Spinal cord (tissue), 10 donors: Measurements from ENCODE around the gene SIRPB2. TPM values are rescaled to one million over a fixed set of nuclear protein-coding genes. Genes with fewer than 3 reads are reported as not detected.
A peak's percentile ranks its signal among the peaks of the same experiment; 100 is the strongest.

Experiments used
- DNase-seq, 6 donors: peaks; one replicate each; pipeline versions ENCODE4 v3.0.0 to v3.0.0-alpha.2; 2013 to 2015; ENCODE audit warnings: low spot score in 6 of 6, low read depth in 4 of 6
- H3K27ac ChIP-seq: one replicate; pipeline ENCODE4 v1.5.1; 2013; ENCODE audit warnings: low read depth, low read length, control low read depth
- H3K27me3 ChIP-seq: one replicate; pipeline ENCODE4 v1.6.1; 2013; ENCODE audit warnings: low read length; ENCODE audit not compliant: control insufficient read depth, insufficient read depth
- H3K36me3 ChIP-seq: one replicate; pipeline ENCODE4 v1.6.1; 2013; ENCODE audit warnings: low read length; ENCODE audit not compliant: control insufficient read depth, insufficient read depth
- H3K4me1 ChIP-seq: one replicate; pipeline ENCODE4 v1.6.1; 2013; ENCODE audit warnings: low read length; ENCODE audit not compliant: control insufficient read depth, insufficient read depth
- H3K4me3 ChIP-seq: one replicate; pipeline ENCODE4 v1.5.1; 2013; ENCODE audit warnings: low read depth, low read length, control low read depth
- H3K9me3 ChIP-seq: one replicate; pipeline ENCODE4 v1.6.1; 2013; ENCODE audit warnings: low read length; ENCODE audit not compliant: control insufficient read depth, insufficient read depth
- WGBS: methylation state at CpG from one replicate; pipeline ENCODE4 v1.1.5; 2013; ENCODE audit warnings: missing lambda C conversion rate; ENCODE audit not compliant: insufficient coverage; 5-methylcytosine and 5-hydroxymethylcytosine counted together
- polyA plus RNA-seq, 2 donors: library from polyadenylated mRNA; unstranded; fragments of 120-200 nt; gene quantifications; one replicate each; pipeline ENCODE4 v1.2.1, GENCODE V29; 2013; ENCODE audit not compliant: insufficient read length in 2 of 2
- total RNA-seq, 2 donors: library from RNA; depleted of rRNA in 1 of 2; stranded (reverse); fragments of 120-200 nt in 1 of 2; fragments of >200 nt in 1 of 2; gene quantifications; one replicate each; pipeline versions ENCODE4 v1.2.3 to v1.2.4, GENCODE V29; 2013 to 2014
- donor health status: healthy.

SIRPB2 gene
- total and polyA plus RNA-seq, 4 donors = 1.3 to 2.6 (median 1.6) TPM

GRCh38 chr20:1474325-1474724, 16.9 kb downstream of the SIRPB2 start:
- no peak overlapping the region for H3K4me3 ChIP-seq
- H3K4me1 ChIP-seq = peaks cover 3% of the 10 kb centered on the region
- H3K27ac ChIP-seq = no peak overlapping the region
- no peaks in the 10 kb centered on the region for H3K36me3 ChIP-seq
- peaks cover 2% of the 10 kb centered on the region for H3K27me3 ChIP-seq
- no peaks in the 10 kb centered on the region for H3K9me3 ChIP-seq
- 97% methylated on average over 3 of the region's 8 CpGs for WGBS
- DNase-seq = no peak

GRCh38 chr20:1473246-1474220, 17.7 kb downstream of the SIRPB2 start:
- Histone ChIP-seq H3K27ac (no peak overlapping the region), H3K36me3 (no peaks in the 10 kb centered on the region), H3K4me1 (peaks cover 4% of the 10 kb centered on the region), H3K4me3 (no peak overlapping the region), H3K9me3 (no peaks in the 10 kb centered on the region), H3K27me3 (peaks cover 2% of the 10 kb centered on the region)
- DNase-seq = no peak
- WGBS = 85% methylated on average over 12 of the region's 13 CpGs

- H3K36me3 ChIP-seq = no peaks in the 10 kb centered on the region
- no peaks in the 10 kb centered on the region for H3K9me3 ChIP-seq
- DNase-seq = no peak
- H3K4me1 ChIP-seq = peaks cover 4% of the 10 kb centered on the region
- 70% methylated on average over 8 of the region's 9 CpGs for WGBS
- no peak overlapping the region for H3K4me3 ChIP-seq
- H3K27ac ChIP-seq = no peak overlapping the region
- H3K27me3 ChIP-seq = peaks cover 2% of the 10 kb centered on the region
Measured at GRCh38 chr20:1472556-1473245, 18.5 kb downstream of the SIRPB2 start.

- H3K4me1 ChIP-seq = peaks cover 8% of the 10 kb centered on the region
- 100% methylated on average over 1 of the region's 2 CpGs for WGBS
- peaks cover 2% of the 10 kb centered on the region for H3K27me3 ChIP-seq
- no peak overlapping the region for H3K27ac ChIP-seq
- no peaks in the 10 kb centered on the region for H3K9me3 ChIP-seq
- H3K4me3 ChIP-seq = no peak overlapping the region
- H3K36me3 ChIP-seq = no peaks in the 10 kb centered on the region
- no peak for DNase-seq
Measured at GRCh38 chr20:1471242-1471641, 20.0 kb downstream of the SIRPB2 start.

GRCh38 chr20:1469925-1470571, 21.2 kb downstream of the SIRPB2 start:
- H3K27ac ChIP-seq = no peak overlapping the region
- WGBS = 37% methylated on average over 10 of the region's 11 CpGs
- DNase-seq = peak; percentile 36 to 90 (median 56)
- H3K4me3 ChIP-seq = no peak overlapping the region
- no peaks in the 10 kb centered on the region for H3K36me3 ChIP-seq
- peaks cover 8% of the 10 kb centered on the region for H3K4me1 ChIP-seq
- no peaks in the 10 kb centered on the region for H3K9me3 ChIP-seq
- H3K27me3 ChIP-seq = peaks cover 2% of the 10 kb centered on the region

GRCh38 chr20:1469306-1469905, 21.8 kb downstream of the SIRPB2 start:
- peaks cover 2% of the 10 kb centered on the region for H3K27me3 ChIP-seq
- no peak overlapping the region for H3K4me3 ChIP-seq
- no peaks in the 10 kb centered on the region for H3K36me3 ChIP-seq
- no peak for DNase-seq
- H3K9me3 ChIP-seq = no peaks in the 10 kb centered on the region
- 73% methylated on average over 6 of the region's 9 CpGs for WGBS
- H3K27ac ChIP-seq = no peak overlapping the region
- peaks cover 8% of the 10 kb centered on the region for H3K4me1 ChIP-seq

GRCh38 chr20:1468117-1468624, 23.0 kb downstream of the SIRPB2 start:
- no peaks in the 10 kb centered on the region for H3K36me3 ChIP-seq
- H3K9me3 ChIP-seq = no peaks in the 10 kb centered on the region
- H3K4me1 ChIP-seq = peaks cover 8% of the 10 kb centered on the region
- no peak overlapping the region for H3K4me3 ChIP-seq
- WGBS = 89% methylated on average over 6 of the region's 7 CpGs
- DNase-seq = no peak
- H3K27ac ChIP-seq = no peak overlapping the region
- H3K27me3 ChIP-seq = peaks cover 2% of the 10 kb centered on the region

GRCh38 chr20:1467355-1468116, 23.7 kb downstream of the SIRPB2 start:
- DNase-seq = peak in 1 of 6 donors; percentile 6
- Histone ChIP-seq H3K4me3 (no peak overlapping the region), H3K36me3 (peaks cover 1% of the 10 kb centered on the region), H3K4me1 (peaks cover 8% of the 10 kb centered on the region), H3K27me3 (peaks cover 2% of the 10 kb centered on the region), H3K27ac (no peak overlapping the region), H3K9me3 (no peaks in the 10 kb centered on the region)
- 63% methylated on average over 22 of the region's 22 CpGs for WGBS

- DNase-seq = no peak
- Histone ChIP-seq H3K4me3 (no peak overlapping the region), H3K27me3 (no peaks in the 10 kb centered on the region), H3K36me3 (peaks cover 7% of the 10 kb centered on the region), H3K9me3 (no peaks in the 10 kb centered on the region), H3K27ac (no peak overlapping the region), H3K4me1 (peaks cover 8% of the 10 kb centered on the region)
- 22% methylated on average over 2 of the region's 7 CpGs for WGBS
Measured at GRCh38 chr20:1467082-1467354, 24.2 kb downstream of the SIRPB2 start.
